Keratinocyte (primary cell): ENCODE measurements around the gene DACT2. TPM values are rescaled to one million over a fixed set of nuclear protein-coding genes. Genes with fewer than 3 reads are reported as not detected.

Experiments used
- DNase-seq: peaks from one replicate; pipeline ENCODE4 v3.0.0-alpha.2; 2011; ENCODE audit warnings: low read depth, missing footprints, low spot score
- FAIRE-seq: peaks from 2 replicates; lab custom pipeline; 2011; peaks lifted over from hg19 to GRCh38; lab: Jason Lieb, UNC
- H2AFZ ChIP-seq: 2 replicates; pipeline ENCODE4 v1.6.0; 2012; ENCODE audit warnings: low read length, control low read depth, inconsistent platforms; ENCODE audit not compliant: control insufficient read depth
- H3K27ac ChIP-seq: 2 replicates; pipeline ENCODE4 v1.5.1; 2011; ENCODE audit warnings: low read length; ENCODE audit not compliant: control insufficient read depth, insufficient read depth
- H3K27me3 ChIP-seq: 3 replicates; pipeline ENCODE4 v1.6.0; 2011; ENCODE audit warnings: low read length; ENCODE audit not compliant: control insufficient read depth, insufficient read depth; ENCODE audit errors: extremely low read depth
- H3K36me3 ChIP-seq, 2 experiments: 2 replicates in 1 of 2; 3 replicates in 1 of 2; pipeline ENCODE4 v1.5.1; 2011; ENCODE audit warnings: low read length in 2 of 2, mild to moderate bottlenecking in 1 of 2; ENCODE audit not compliant: control insufficient read depth in 2 of 2, insufficient read depth in 2 of 2; ENCODE audit errors: extremely low read depth in 1 of 2
- H3K4me1 ChIP-seq: 3 replicates; pipeline ENCODE4 v1.5.1; 2011; ENCODE audit warnings: low read length; ENCODE audit not compliant: control insufficient read depth, insufficient read depth; ENCODE audit errors: extremely low read depth
- H3K4me2 ChIP-seq: 3 replicates; pipeline ENCODE4 v1.6.0; 2011; ENCODE audit warnings: low read depth, low read length; ENCODE audit not compliant: control insufficient read depth, insufficient read depth; ENCODE audit errors: extremely low read depth
- H3K4me3 ChIP-seq, 3 experiments: fragments of 200-600 bp in 1 of 3; sonication (generic) in 1 of 3; 2 replicates in 2 of 3; 3 replicates in 1 of 3; pipeline ENCODE4 v1.5.1; 2011 to 2016; ENCODE audit warnings: low read length in 3 of 3, mild to moderate bottlenecking in 3 of 3, control low read depth in 2 of 3, inconsistent platforms in 1 of 3, low read depth in 1 of 3, mixed read lengths in 1 of 3, mixed run types in 1 of 3, moderate library complexity in 1 of 3; ENCODE audit not compliant: control insufficient read depth in 2 of 3, insufficient read depth in 2 of 3; ENCODE audit errors: extremely low read depth in 1 of 3
- H3K79me2 ChIP-seq: 2 replicates; pipeline ENCODE4 v1.6.0; 2012; ENCODE audit warnings: low read length; ENCODE audit not compliant: control insufficient read depth, insufficient read depth
- H3K9ac ChIP-seq: 3 replicates; pipeline ENCODE4 v1.6.0; 2011; ENCODE audit warnings: low read length; ENCODE audit not compliant: control insufficient read depth, insufficient read depth; ENCODE audit errors: extremely low read depth
- H3K9me1 ChIP-seq: 3 replicates; pipeline ENCODE4 v1.6.0; 2011; ENCODE audit warnings: low read length; ENCODE audit not compliant: control insufficient read depth, insufficient read depth; ENCODE audit errors: extremely low read depth
- H3K9me3 ChIP-seq: 2 replicates; pipeline ENCODE4 v1.5.1; 2012; ENCODE audit warnings: low read depth, low read length; ENCODE audit not compliant: control insufficient read depth
- H4K20me1 ChIP-seq: 3 replicates; pipeline ENCODE4 v1.6.0; 2011; ENCODE audit warnings: low read length; ENCODE audit not compliant: control insufficient read depth, insufficient read depth; ENCODE audit errors: extremely low read depth
- EZH2 ChIP-seq: IDR thresholded peaks from one replicate; pipeline ENCODE4 v1.6.1; 2012; ENCODE audit warnings: inconsistent platforms, mild to moderate bottlenecking, low read length, moderate library complexity
- dilution Hi-C: fragments of 300-500 bp; cut with MboI; formaldehyde crosslinking; loops from one replicate; pipeline ENCODE4 v1.7.0; 2020; ENCODE audit warnings: low sequenced_read_pairs; ENCODE audit not compliant: extremely low pct_ligation_motif_present
- polyA plus RNA-seq, 5 experiments: library from polyadenylated mRNA; depleted of rRNA in 3 of 5; stranded (reverse) in 3 of 5; stranded (forward) in 1 of 5; unstranded in 1 of 5; fragments of >200 nt; gene quantifications; 1 replicate in 1 of 5; 2 replicates in 3 of 5; 3 replicates in 1 of 5; pipeline versions ENCODE4 v1.2.1 to v1.2.3, GENCODE V29; 2011 to 2012; ENCODE audit warnings: missing spikeins in 2 of 5, low read depth in 1 of 5, low replicate concordance in 1 of 5
- TF ChIP-seq, protein P1 (sequence below), 3 experiments: IDR thresholded peaks in 1 of 3; conservative IDR thresholded peaks in 1 of 3; optimal IDR thresholded peaks in 1 of 3; 2 replicates in 2 of 3; 3 replicates in 1 of 3; pipeline versions ENCODE3 to v1.5.1; 2011; ENCODE audit warnings: low read length in 3 of 3, mild to moderate bottlenecking in 3 of 3, moderate library complexity in 2 of 3, control low read depth in 1 of 3, inconsistent platforms in 1 of 3; ENCODE audit not compliant: insufficient read depth in 2 of 3; ENCODE audit errors: extremely low read depth in 1 of 3

DACT2 gene
- polyA plus RNA-seq, 1 donor (not counting 4 experiments of a cell fraction or from before 2014, with no cell fraction given): 0.09 TPM

DNA sequence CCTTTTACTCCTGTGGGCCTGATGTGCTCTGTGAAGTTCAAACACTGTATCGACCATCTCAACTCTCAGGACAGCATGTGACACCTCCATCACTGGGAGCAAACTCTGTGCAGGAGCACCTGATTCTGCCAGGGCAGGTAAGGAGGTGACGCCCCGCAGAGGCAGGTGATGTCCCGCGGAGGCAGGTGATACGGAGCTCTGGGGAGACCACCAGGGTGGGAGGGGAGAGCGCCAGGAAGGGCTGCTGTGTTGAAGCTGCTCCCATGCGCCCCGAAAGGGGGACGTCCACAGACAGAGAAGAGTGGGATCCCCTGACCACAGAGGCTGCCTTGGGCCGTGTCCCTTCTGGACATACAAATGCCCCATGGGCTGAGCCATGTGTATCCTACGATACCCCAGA is 58.3 kb downstream of the DACT2 start:
- no peak overlapping the region for H3K4me3 ChIP-seq
- FAIRE-seq (no peak), DNase-seq (no peak)
- no peak overlapping the region for H3K9ac ChIP-seq
- no peaks in the 10 kb centered on the region for H3K36me3 ChIP-seq
- no peak for TF ChIP-seq EZH2
- TF ChIP-seq, protein P1, sequence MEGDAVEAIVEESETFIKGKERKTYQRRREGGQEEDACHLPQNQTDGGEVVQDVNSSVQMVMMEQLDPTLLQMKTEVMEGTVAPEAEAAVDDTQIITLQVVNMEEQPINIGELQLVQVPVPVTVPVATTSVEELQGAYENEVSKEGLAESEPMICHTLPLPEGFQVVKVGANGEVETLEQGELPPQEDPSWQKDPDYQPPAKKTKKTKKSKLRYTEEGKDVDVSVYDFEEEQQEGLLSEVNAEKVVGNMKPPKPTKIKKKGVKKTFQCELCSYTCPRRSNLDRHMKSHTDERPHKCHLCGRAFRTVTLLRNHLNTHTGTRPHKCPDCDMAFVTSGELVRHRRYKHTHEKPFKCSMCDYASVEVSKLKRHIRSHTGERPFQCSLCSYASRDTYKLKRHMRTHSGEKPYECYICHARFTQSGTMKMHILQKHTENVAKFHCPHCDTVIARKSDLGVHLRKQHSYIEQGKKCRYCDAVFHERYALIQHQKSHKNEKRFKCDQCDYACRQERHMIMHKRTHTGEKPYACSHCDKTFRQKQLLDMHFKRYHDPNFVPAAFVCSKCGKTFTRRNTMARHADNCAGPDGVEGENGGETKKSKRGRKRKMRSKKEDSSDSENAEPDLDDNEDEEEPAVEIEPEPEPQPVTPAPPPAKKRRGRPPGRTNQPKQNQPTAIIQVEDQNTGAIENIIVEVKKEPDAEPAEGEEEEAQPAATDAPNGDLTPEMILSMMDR (optimal IDR thresholded peaks at IDR 0.05 in 1 of 3, IDR thresholded peaks at IDR 0.05 in 1 of 3, conservative IDR thresholded peaks at IDR 0.05 in 1 of 3; ENCODE audit: extremely low read depth in 1 of 3, insufficient read depth in 2 of 3, low read length in 3 of 3): no peak
- no peak overlapping the region for H3K4me2 ChIP-seq
- H2AFZ ChIP-seq: no peak overlapping the region
- H3K4me1 ChIP-seq: peaks cover 4% of the 10 kb centered on the region
- no peaks in the 10 kb centered on the region for H4K20me1 ChIP-seq
- H3K27me3 ChIP-seq: peaks cover 5% of the 10 kb centered on the region
- H3K79me2 ChIP-seq: no peaks in the 10 kb centered on the region
- H3K27ac ChIP-seq: no peak overlapping the region
- H3K9me3 ChIP-seq: no peaks in the 10 kb centered on the region
- dilution Hi-C loops: no loop called here
- H3K9me1 ChIP-seq: no peaks in the 10 kb centered on the region

GRCh38 chr6:168260420-168260987 is 59.1 kb downstream of the DACT2 start:
- Histone ChIP-seq H3K9me3 (no peaks in the 10 kb centered on the region), H3K4me3 (no peak overlapping the region), H3K27me3 (peaks cover 5% of the 10 kb centered on the region), H3K27ac (no peak overlapping the region), H3K79me2 (no peaks in the 10 kb centered on the region), H3K36me3 (no peaks in the 10 kb centered on the region), H3K9ac (no peak overlapping the region), H3K4me1 (peaks cover 4% of the 10 kb centered on the region), H3K9me1 (no peaks in the 10 kb centered on the region), H3K4me2 (no peak overlapping the region), H2AFZ (no peak overlapping the region), H4K20me1 (no peaks in the 10 kb centered on the region)
- no peak for TF ChIP-seq EZH2
- TF ChIP-seq, protein P1 (optimal IDR thresholded peaks at IDR 0.05 in 1 of 3, IDR thresholded peaks at IDR 0.05 in 1 of 3, conservative IDR thresholded peaks at IDR 0.05 in 1 of 3; ENCODE audit: extremely low read depth in 1 of 3, insufficient read depth in 2 of 3, low read length in 3 of 3): no peak
- dilution Hi-C loops: no loop called here
- DNase-seq: no peak
- FAIRE-seq: no peak
